Measurements from ENCODE around the gene HTR2C. TPM values are rescaled to one million over a fixed set of nuclear protein-coding genes. Genes with fewer than 3 reads are reported as not detected.

The HTR2C gene

Small RNAs within 50 kb of the gene (small RNA-seq; reads per million reads assigned to genes)
- gene AL355812.1 (ENCODE audit: insufficient read depth) (not detected), gene MIR1264 (ENCODE audit: insufficient read depth) (9.3 reads per million, percentile 85 among the genes with 10 or more reads in this experiment), gene MIR1298 (ENCODE audit: insufficient read depth) (566 reads per million, percentile 98 among the genes with 10 or more reads in this experiment), gene MIR1911 (ENCODE audit: insufficient read depth) (28.8 reads per million, percentile 93 among the genes with 10 or more reads in this experiment), gene MIR1912 (ENCODE audit: insufficient read depth) (24.0 reads per million, percentile 92 among the genes with 10 or more reads in this experiment), gene MIR448 (ENCODE audit: insufficient read depth) (199 reads per million, percentile 97 among the genes with 10 or more reads in this experiment), gene MIR764 (ENCODE audit: insufficient read depth) (0.72 reads per million), gene SNORA35 (ENCODE audit: insufficient read depth) (not detected)
